ENCODE data around the gene RASA3. TPM values are rescaled to one million over a fixed set of nuclear protein-coding genes. Genes with fewer than 3 reads are reported as not detected.
"Not testable (repeated sequence)": the region's sequence is repeated elsewhere in the genome, so short reads cannot be mapped to it uniquely, and the experiment has no call there.

Gene RASA3
- total RNA-seq, 4 donors from 2014 or later, result 29.5 to 38.1 (median 34.6) TPM

- DNase-seq (ENCODE audit: extremely low spot score), result no peak
- 23% methylated on average over 24 of the region's 32 CpGs for WGBS
These were observed 29.5 kb upstream of the RASA3 start for GRCh38 chr13:114161644-114162532.

DNA sequence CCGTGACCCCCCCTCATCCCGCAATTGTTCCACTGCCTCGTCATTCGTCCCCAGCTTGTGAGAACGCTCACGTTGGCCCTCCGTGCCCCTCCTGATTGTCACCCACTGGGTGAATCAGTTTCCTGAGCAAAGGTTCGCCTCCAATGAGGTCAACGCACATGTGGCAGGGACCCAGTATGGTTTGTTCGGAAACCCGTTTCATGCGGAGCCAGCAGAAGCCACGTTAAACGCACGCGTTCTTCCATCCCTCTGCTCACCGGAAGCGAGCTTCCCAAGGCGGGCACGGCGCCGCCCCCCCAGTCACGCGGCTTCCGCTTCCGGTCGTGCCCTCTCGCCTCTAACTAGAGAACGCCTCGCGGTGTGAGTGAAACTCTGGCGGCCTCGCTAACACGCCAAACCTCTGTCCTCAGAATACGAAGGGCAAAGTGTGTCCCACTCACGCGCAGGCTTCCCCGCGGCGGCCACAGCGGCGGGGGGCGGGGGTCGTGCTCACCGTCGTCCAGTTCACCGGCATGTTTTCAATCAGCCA is 28.7 kb upstream of the RASA3 start:
- TF ChIP-seq EP300 (IDR thresholded peaks at IDR 0.05), result no peak
- no peaks in the 10 kb centered on the region for H3K9me3 ChIP-seq
- no peak for DNase-seq (ENCODE audit: extremely low spot score)
- peaks cover 10 to 27% (median 22%) of the 10 kb centered on the region in 4 donors for H3K4me1 ChIP-seq
- intact Hi-C loops (cut with DNase I), result no loop called here
- peaks cover 0 to 12% (median 0%) of the 10 kb centered on the region in 4 donors for H3K27me3 ChIP-seq
- H3K36me3 ChIP-seq, result no peaks in the 10 kb centered on the region
- 92% methylated on average over 47 of the region's 47 CpGs for WGBS
- H3K27ac ChIP-seq (replicated peaks in 1 of 4), result no peak overlapping the region
- H3K4me3 ChIP-seq, result no peak overlapping the region

More at GRCh38 chr13:114161644-114162532, 29.5 kb upstream of the RASA3 start:
- peaks cover 18 to 31% (median 30%) of the 10 kb centered on the region in 4 donors for H3K4me1 ChIP-seq
- no peaks in the 10 kb centered on the region for H3K9me3 ChIP-seq
- H3K27me3 ChIP-seq, result peaks cover 0 to 12% (median 0%) of the 10 kb centered on the region in 4 donors
- peak overlapping the region in 1 of 4 donors; percentile 14 for H3K27ac ChIP-seq (replicated peaks in 1 of 4)
- intact Hi-C loops (cut with DNase I), result no loop called here
- peak overlapping the region; percentile 9 to 38 (median 18) for H3K4me3 ChIP-seq
- H3K36me3 ChIP-seq, result no peaks in the 10 kb centered on the region
- TF ChIP-seq POLR2AphosphoS5 (IDR thresholded peaks at IDR 0.05) (no peak), POLR2A (IDR thresholded peaks at IDR 0.05; ENCODE audit: low read depth) (no peak)

- DNase-seq (ENCODE audit: extremely low spot score); H3K36me3 ChIP-seq; H3K4me3 ChIP-seq; H3K9me3 ChIP-seq; H3K27ac ChIP-seq (replicated peaks in 1 of 4); intact Hi-C loops (cut with DNase I): not testable (repeated sequence)
- H3K27me3 ChIP-seq, result peaks cover 0 to 12% (median 0%) of the 10 kb centered on the region in 4 donors
- 84% methylated on average over 13 of the region's 13 CpGs for WGBS
- H3K4me1 ChIP-seq, result peaks cover 5 to 20% (median 15%) of the 10 kb centered on the region in 4 donors
These were observed 26.6 kb upstream of the RASA3 start for GRCh38 chr13:114158869-114159666.

GRCh38 chr13:114157869-114158495 is 25.6 kb upstream of the RASA3 start:
- H3K4me3 ChIP-seq, result no peak overlapping the region
- no peak for DNase-seq (ENCODE audit: extremely low spot score)
- H3K36me3 ChIP-seq, result no peaks in the 10 kb centered on the region
- H3K27ac ChIP-seq (replicated peaks in 1 of 4), result no peak overlapping the region
- no peaks in the 10 kb centered on the region for H3K9me3 ChIP-seq
- intact Hi-C loops (cut with DNase I), result no loop called here
- H3K27me3 ChIP-seq, result peaks cover 0 to 12% (median 0%) of the 10 kb centered on the region in 4 donors
- 81% methylated on average over 10 of the region's 11 CpGs for WGBS
- no peak for TF ChIP-seq POLR2A (IDR thresholded peaks at IDR 0.05; ENCODE audit: low read depth)
- TF ChIP-seq POLR2AphosphoS5 (IDR thresholded peaks at IDR 0.05), result no peak
- TF ChIP-seq, protein P1, sequence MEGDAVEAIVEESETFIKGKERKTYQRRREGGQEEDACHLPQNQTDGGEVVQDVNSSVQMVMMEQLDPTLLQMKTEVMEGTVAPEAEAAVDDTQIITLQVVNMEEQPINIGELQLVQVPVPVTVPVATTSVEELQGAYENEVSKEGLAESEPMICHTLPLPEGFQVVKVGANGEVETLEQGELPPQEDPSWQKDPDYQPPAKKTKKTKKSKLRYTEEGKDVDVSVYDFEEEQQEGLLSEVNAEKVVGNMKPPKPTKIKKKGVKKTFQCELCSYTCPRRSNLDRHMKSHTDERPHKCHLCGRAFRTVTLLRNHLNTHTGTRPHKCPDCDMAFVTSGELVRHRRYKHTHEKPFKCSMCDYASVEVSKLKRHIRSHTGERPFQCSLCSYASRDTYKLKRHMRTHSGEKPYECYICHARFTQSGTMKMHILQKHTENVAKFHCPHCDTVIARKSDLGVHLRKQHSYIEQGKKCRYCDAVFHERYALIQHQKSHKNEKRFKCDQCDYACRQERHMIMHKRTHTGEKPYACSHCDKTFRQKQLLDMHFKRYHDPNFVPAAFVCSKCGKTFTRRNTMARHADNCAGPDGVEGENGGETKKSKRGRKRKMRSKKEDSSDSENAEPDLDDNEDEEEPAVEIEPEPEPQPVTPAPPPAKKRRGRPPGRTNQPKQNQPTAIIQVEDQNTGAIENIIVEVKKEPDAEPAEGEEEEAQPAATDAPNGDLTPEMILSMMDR (IDR thresholded peaks at IDR 0.05), result no peak
- TF ChIP-seq EP300 (IDR thresholded peaks at IDR 0.05), result no peak
- peaks cover 5 to 20% (median 15%) of the 10 kb centered on the region in 4 donors for H3K4me1 ChIP-seq

DNA sequence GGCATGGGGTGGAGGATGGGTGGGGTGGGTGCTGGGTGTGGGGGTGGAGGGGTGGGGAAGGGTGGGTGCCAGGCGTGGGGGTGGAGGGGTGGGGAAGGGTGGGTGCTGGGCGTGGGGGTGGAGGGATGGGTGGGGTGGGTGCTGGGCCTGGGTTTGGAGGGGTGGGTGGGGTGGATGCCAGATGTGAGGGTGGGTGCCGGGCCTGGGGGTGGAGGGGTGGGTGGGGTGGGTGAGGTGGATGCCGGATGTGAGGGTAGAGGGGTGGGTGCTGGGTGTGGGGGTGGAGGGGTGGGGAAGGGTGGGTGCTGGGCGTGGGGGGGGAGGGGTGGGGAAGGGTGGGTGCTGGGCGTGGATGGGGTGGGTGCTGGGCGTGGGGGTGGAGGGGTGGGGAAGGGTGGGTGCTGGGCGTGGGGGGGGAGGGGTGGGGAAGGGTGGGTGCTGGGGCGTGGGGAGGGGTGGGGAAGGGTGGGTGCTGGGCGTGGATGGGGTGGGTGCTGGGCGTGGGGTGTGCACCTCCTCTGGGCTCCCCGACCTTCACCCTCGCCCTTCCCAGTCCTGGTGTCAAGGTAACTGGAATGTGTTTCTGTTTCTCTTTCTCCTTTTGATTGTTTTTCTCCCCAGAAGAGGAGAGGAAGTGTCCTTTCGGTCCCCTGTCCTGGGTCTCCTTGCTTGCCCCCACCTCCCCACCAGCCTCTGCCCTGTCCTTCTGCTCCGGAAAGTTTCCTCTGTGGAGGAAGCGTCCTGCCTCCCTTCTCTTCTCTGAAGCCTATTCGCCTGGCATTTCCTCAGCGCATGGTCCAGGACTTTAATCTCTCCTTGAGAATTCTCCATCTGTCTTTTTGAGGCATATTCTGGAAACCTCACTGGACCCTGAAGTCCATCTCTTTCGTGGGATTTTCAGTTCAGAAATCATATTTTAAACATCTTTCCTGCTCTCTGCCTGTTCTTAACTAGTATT is 23.8 kb upstream of the RASA3 start:
- Histone ChIP-seq H3K9me3 (no peaks in the 10 kb centered on the region), H3K27ac (replicated peaks in 1 of 4) (no peak overlapping the region), H3K4me1 (peaks cover 0 to 4% (median 0%) of the 10 kb centered on the region in 4 donors), H3K27me3 (peaks cover 0 to 4% (median 0%) of the 10 kb centered on the region in 4 donors), H3K36me3 (no peaks in the 10 kb centered on the region), H3K4me3 (no peak overlapping the region)
- 61% methylated on average over 11 of the region's 19 CpGs for WGBS
- no peak for TF ChIP-seq EP300 (IDR thresholded peaks at IDR 0.05)
- TF ChIP-seq, protein P1 (IDR thresholded peaks at IDR 0.05), result no peak
- no peak for TF ChIP-seq POLR2AphosphoS5 (IDR thresholded peaks at IDR 0.05)
- TF ChIP-seq POLR2A (IDR thresholded peaks at IDR 0.05; ENCODE audit: low read depth), result no peak
- intact Hi-C loops (cut with DNase I), result no loop called here
- DNase-seq (ENCODE audit: extremely low spot score), result no peak

Data from esophagus muscularis mucosa (tissue), 4 donors.